Measurements from ENCODE around the gene MACF1.
"Not testable (repeated sequence)": the region's sequence is repeated elsewhere in the genome, so short reads cannot be mapped to it uniquely, and the experiment has no call there.

The MACF1 gene

GRCh38 chr1:39462074-39462473 is 257.6 kb downstream of the MACF1 start:
- no peak for DNase-seq (ENCODE audit: low spot score)

GRCh38 chr1:39466413-39467107 is 262.1 kb downstream of the MACF1 start:
- no peak for DNase-seq (ENCODE audit: low spot score)

GRCh38 chr1:39467108-39467720 is 262.7 kb downstream of the MACF1 start:
- not testable (repeated sequence) for DNase-seq (ENCODE audit: low spot score)

- DNase-seq (ENCODE audit: low spot score) = no peak
Observed at GRCh38 chr1:39469150-39469549, 264.7 kb downstream of the MACF1 start.

- DNase-seq (ENCODE audit: low spot score) = no peak
Observed at GRCh38 chr1:39470040-39470439, 265.5 kb downstream of the MACF1 start.

- DNase-seq (ENCODE audit: low spot score) = no peak
Observed at GRCh38 chr1:39472826-39473225, 268.3 kb downstream of the MACF1 start.

- DNase-seq (ENCODE audit: low spot score) = no peak
Observed at GRCh38 chr1:39473324-39473723, 268.8 kb downstream of the MACF1 start.

- no peak for DNase-seq (ENCODE audit: low spot score)
Observed at GRCh38 chr1:39474810-39475209, 270.3 kb downstream of the MACF1 start.

GRCh38 chr1:39475551-39475950 is 271.1 kb downstream of the MACF1 start:
- not testable (repeated sequence) for DNase-seq (ENCODE audit: low spot score)

GRCh38 chr1:39478126-39478915 is 273.8 kb downstream of the MACF1 start:
- DNase-seq (ENCODE audit: low spot score) = peak; percentile 30

- no peak for DNase-seq (ENCODE audit: low spot score)
Observed at GRCh38 chr1:39481289-39481688, 276.8 kb downstream of the MACF1 start.

- DNase-seq (ENCODE audit: low spot score) = no peak
Observed at GRCh38 chr1:39483276-39483675, 278.8 kb downstream of the MACF1 start.

GRCh38 chr1:39484564-39484963 is 280.1 kb downstream of the MACF1 start:
- no peak for DNase-seq (ENCODE audit: low spot score)

- no peak for DNase-seq (ENCODE audit: low spot score)
Observed at GRCh38 chr1:39485046-39485803, 280.7 kb downstream of the MACF1 start.

GRCh38 chr1:39488012-39488545 is 283.6 kb downstream of the MACF1 start:
- no peak for DNase-seq (ENCODE audit: low spot score)

- DNase-seq (ENCODE audit: low spot score) = no peak
Observed at GRCh38 chr1:39488793-39489566, 284.5 kb downstream of the MACF1 start.

- DNase-seq (ENCODE audit: low spot score) = no peak
Observed at GRCh38 chr1:39489567-39490239, 285.2 kb downstream of the MACF1 start.

GRCh38 chr1:39490596-39491145 is 286.2 kb downstream of the MACF1 start:
- DNase-seq (ENCODE audit: low spot score) = no peak

GRCh38 chr1:39491146-39491921 is 286.8 kb downstream of the MACF1 start, which contains the start of gene BMP8A:
TSS of gene BMP8A (plus strand) at chr1:39491636. CDS start at chr1:39491992, 356 bp downstream.
- peak; percentile 30 for DNase-seq (ENCODE audit: low spot score)
